HG02870 (cell line): Measurements from ENCODE around the gene NIPA2.

Source experiments
- ATAC-seq: cut with Tn5 transposase; IDR thresholded peaks from one replicate; pipeline ENCODE4 v1.9.1; 2021; ENCODE audit warnings: mild to moderate bottlenecking, moderate library complexity; ENCODE audit not compliant: unreplicated experiment

NIPA2 gene

GRCh38 chr15:22831473-22831872 is 7.0 kb upstream of the NIPA2 start:
- ATAC-seq, result no peak

DNA sequence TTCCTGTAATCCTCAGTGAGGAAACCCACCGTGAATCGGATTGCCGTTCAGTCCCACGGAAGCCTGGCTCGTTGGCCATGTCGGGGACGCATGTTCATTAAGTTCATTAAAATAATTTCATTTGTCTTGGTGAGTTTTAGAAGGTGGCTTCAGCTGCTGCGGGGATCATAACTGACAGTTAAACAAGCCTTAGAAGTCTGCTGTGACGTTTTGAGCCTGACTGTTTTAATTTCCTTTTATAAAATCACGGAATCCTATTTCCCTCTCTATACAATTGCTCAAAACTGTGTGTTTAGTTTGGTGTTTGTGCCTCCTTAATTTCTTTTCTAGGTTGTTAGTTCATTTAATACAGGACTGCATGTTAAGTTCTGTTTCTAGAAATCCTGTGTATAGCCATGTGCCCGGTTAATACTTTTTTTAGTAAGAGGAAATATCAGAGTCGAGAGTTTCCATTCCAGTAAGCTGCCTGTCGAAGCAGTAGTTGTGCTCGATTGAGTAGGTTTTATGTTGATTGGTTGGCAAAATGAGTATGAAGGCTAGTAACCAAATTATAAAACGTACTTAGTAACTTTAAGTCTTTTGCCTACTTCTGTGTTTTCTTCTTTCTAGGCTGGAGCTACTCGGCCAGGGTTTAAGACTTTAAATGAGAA is 705 bp downstream of the NIPA2 start:
- ATAC-seq, result no peak

DNA sequence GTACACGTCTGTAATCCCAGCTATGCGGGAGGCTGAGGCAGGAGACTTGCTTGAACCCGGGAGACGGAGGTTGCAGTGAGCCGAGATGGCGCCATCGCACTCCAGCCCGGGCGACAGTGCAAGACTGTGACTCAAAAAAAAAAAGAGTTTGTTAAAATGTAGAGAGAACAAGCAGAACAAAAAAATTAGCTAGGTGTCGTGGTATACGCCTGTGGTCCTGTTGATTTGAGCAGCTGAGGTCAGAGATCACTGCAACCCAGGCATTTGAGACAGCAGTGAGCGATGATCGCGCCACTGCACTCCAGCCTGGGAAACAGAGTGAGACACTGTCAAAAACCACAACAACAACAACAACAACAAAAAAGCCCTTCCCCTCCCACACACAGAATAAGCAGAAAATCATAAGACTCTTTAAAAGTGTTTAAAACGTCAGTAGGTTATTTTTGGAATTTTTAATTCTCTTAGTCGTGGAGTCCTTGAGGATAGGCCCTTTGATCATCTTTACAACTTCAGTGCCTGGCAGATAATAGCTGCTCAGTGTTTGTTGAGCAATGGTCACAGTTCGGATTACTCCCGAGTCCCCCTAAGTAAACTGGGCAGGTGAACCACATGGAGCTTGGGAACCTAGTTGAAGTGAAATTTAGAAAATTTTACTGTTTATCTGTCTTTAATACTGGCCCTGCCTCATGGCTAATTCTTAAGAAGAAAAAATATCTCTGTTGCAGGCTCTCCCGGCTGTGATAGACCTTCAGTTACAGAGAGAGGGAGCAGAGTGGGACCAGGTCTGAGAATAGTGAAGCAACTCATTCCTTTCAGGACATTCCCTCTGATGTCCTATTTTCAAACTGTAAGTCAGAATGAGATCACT is 6.2 kb downstream of the NIPA2 start:
- no peak for ATAC-seq

- no peak for ATAC-seq
Measured at GRCh38 chr15:22845289-22845900, 6.9 kb downstream of the NIPA2 start.

GRCh38 chr15:22846073-22846472 is 7.6 kb downstream of the NIPA2 start:
- ATAC-seq, result no peak

- no peak for ATAC-seq
Measured at GRCh38 chr15:22850055-22850454, 11.6 kb downstream of the NIPA2 start.

GRCh38 chr15:22851513-22851912 is 13.0 kb downstream of the NIPA2 start:
- ATAC-seq, result no peak

DNA sequence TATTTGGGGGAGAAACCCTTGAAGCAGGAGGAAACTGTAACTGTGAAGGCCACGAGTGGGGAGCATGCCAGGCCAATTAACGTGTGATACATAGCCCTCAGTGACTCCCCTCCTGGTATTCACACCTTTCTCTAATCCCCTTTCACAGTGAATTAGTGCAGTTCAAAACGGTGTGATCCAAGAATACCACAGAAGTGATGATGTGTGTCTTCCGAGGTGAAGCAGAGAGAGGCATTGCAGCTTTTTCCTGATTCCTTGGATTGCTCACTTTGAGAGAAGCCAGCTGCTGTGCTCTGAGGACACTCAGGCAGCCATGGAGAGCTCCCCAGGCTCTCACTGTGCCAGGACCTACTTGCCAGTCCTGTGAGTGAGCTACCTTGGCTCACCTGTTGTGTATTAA is 17.3 kb downstream of the NIPA2 start:
- no peak for ATAC-seq

DNA sequence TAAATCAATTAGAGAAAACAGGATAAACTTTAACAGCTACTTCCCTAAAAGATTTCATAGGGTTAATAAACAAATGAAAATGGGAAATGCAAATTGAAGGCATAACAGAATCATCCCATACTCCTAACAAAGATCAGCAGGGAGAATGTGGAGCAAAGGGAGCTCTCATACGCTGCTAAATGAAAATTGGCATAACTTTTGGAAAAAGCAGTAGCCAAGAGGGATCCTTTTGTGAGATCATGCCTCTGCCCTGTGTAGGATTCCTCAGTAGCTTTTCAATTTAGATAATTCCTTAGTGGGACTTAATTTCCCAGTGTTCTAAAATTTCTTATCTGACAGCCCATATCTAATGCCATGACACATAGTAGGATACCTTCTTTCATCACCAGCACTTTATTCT is 18.2 kb downstream of the NIPA2 start:
- ATAC-seq, result no peak

- no peak for ATAC-seq
Measured at GRCh38 chr15:22861161-22861560, 22.7 kb downstream of the NIPA2 start.

DNA sequence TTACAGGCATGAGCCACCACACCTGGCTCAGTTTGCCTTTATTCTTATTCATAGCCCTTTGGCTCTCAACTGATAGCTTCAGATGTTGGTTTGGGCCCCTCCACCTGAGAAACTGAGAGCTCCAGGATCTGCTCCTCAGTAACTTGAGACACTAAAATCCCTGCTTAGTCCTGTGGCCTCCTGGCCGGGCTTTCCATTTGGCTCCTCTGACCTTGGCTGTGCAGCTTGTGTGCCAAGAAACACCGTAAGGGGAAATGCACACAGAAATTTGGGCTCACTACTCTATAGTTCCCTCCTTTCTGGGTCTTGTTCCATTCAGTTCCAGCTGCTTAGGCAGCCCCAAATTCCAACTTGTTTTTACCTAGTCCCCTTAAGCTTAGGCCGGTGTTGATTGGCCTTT is 24.9 kb downstream of the NIPA2 start:
- no peak for ATAC-seq

DNA sequence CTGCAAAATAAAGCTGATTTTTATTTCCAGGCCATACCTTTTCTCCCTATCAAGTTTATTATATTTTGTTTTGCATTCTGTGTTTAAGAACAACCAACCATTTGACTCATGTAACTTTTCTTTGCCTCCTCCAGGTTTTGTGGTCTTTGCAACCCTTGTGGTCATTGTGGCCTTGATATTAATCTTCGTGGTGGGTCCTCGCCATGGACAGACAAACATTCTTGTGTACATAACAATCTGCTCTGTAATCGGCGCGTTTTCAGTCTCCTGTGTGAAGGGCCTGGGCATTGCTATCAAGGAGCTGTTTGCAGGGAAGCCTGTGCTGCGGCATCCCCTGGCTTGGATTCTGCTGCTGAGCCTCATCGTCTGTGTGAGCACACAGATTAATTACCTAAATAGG is 27.6 kb downstream of the NIPA2 start:
- ATAC-seq, result no peak

- no peak for ATAC-seq
Measured at GRCh38 chr15:22867886-22868285, 29.4 kb downstream of the NIPA2 start.

DNA sequence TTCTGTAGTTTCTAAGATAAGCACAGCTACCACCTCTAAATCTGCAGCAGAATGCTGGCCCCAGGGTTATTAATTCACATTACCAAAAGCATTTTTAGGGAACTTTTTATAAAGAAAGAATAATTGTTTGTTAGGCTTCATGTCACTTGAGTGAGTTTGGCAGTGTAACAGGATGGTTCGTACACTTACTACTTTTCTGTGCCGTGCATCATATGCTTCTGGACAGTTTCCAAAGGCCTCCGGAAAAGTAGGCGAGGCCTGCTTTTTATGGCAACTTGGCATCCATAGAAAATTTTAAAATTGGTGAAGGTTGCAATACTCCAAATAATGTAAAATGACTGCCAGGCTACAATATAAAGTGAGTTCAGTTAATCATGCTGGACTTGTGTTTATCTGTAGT is 30.0 kb downstream of the NIPA2 start:
- ATAC-seq, result no peak

DNA sequence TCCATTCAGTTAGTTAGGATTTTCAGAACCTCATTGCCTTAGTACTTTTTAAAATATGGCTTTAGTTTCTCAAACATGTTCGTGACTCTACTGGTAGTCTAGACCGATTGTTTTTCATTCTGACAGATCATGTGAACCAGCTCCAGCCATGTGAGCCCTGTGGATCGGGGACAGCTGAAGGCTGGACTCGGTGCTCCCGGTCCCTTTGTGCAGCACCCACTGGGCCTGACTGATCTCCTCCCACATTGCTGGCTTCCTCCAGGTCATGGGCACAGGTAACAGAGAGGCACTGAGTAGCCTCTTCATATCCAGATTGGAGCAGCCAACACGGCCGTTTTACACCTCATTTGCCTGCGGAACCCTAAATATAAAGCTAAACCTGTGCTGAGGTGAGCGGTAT is 30.5 kb downstream of the NIPA2 start:
- ATAC-seq, result no peak

GRCh38 chr15:22869856-22870255 is 31.4 kb downstream of the NIPA2 start:
- no peak for ATAC-seq

GRCh38 chr15:22870865-22871264 is 32.4 kb downstream of the NIPA2 start:
- ATAC-seq, result no peak

DNA sequence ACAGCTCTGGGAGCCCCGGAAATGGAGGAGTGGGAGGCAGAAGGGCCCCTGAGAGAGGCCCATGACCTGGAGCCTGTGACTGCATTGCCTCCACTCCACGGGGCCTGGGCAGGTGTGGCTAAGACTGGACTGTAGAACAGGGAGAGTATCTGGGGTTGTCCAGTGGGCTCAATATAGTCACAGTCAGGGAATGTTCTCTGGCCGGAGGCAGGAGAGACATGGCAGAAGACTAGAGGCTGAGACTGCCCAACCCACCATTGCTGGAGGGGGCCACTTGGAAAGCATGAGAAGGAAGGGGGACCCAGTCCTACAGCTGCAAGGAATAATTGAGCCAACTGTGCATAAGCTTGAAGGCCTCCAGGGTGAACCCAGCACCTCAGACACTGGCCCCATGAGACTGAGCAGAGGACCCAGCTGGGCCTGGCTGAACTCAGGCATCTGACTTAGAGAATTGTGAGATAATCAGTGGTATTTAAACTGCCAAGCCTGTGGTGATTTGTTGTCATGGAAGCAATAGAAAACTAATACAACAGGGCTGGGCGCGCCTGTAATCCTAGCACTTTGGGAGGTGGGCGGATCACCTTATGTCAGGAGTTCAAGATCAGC is 33.1 kb downstream of the NIPA2 start:
- ATAC-seq, result no peak

DNA sequence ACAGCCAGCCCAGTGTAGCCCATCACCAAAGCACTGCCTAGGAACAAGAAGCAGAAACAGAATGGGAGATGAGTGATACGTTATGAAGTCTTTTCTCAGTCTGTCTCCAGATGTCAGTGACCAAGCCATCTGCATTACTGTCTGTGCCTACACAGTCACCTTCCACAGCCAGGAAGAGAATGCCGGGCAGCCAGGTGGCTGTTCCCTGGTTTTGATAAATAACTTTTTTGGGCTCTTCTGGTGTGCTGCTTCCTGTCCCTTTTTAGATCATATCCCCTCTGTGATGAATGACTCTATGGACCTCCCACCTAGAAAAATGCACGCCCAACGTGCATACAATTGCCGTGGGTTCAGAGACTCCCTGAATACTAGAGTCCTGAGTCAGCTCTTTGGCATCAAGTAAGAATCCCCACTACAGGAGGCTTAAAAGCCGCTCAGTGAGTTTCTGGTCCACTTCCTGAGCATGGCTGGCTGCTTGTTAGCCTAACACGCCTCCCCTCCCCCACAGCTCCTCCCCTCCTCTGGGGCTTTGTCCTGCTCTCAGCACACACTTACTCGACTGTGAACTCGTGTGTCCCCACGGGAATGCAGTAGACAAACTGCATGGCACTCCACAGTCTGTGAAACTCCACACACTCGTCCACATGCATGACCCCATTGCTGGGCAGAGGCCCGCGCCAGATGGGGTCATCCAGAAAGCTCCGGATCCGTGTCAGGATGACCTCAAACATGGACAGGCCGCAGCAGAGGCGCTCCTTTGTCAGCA is 34.7 kb downstream of the NIPA2 start:
- no peak for ATAC-seq

DNA sequence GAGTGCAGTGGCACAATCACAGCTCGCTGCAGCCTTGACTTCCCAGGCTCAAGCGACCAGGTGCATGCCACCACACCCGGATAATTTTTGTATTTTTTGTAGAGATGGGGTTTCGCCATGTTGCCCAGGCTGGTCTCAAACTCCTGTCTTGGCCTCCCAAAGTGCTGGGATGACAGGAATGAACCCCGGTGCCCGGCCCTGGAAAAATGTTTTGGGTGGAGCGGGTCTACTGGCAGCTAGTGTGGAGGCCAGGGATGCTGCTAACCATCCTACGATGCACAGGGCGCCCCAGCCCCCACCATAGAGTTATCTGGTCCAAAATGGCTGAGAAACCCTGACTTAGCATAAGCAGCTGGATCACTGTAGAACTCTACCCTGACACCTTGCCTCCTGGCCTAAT is 35.4 kb downstream of the NIPA2 start:
- ATAC-seq, result no peak

DNA sequence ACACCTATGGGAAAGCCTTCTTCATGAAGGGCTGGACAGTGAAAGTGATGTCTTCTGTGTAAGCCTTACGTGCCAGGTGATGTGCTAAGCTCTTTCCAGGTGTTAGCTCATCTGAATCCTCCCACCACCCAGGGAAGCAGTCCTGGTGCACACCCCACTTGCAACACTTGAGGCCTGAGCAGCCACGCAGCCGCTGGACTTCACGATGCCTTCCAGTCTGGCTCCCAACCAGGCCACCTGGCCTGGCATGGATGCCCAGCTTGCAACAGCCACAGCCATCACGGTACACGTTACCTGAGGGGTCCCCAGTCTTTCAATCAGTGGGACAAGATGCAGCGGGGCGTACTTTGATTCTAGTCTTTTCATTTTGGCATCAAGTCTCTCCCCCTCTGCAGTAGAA is 35.8 kb downstream of the NIPA2 start:
- ATAC-seq, result no peak
